Fibroblast of pulmonary artery (primary cell): Measurements from ENCODE around the gene MDH2.

ENCODE experiments used
- DNase-seq: peaks from one replicate; pipeline ENCODE4 v3.0.0-alpha.2; 2010; ENCODE audit warnings: low read depth
- H3K4me3 ChIP-seq: replicated peaks from 2 replicates; pipeline ENCODE4 v1.5.1; 2011; ENCODE audit warnings: low read depth, mild to moderate bottlenecking, control low read depth, low read length, moderate library complexity
- TF ChIP-seq, protein P1 (sequence below): IDR thresholded peaks from 2 replicates; pipeline ENCODE4 v1.5.1; 2011; ENCODE audit warnings: mild to moderate bottlenecking, control low read depth, low read length, inconsistent platforms; ENCODE audit errors: missing control alignments

Gene MDH2

DNA sequence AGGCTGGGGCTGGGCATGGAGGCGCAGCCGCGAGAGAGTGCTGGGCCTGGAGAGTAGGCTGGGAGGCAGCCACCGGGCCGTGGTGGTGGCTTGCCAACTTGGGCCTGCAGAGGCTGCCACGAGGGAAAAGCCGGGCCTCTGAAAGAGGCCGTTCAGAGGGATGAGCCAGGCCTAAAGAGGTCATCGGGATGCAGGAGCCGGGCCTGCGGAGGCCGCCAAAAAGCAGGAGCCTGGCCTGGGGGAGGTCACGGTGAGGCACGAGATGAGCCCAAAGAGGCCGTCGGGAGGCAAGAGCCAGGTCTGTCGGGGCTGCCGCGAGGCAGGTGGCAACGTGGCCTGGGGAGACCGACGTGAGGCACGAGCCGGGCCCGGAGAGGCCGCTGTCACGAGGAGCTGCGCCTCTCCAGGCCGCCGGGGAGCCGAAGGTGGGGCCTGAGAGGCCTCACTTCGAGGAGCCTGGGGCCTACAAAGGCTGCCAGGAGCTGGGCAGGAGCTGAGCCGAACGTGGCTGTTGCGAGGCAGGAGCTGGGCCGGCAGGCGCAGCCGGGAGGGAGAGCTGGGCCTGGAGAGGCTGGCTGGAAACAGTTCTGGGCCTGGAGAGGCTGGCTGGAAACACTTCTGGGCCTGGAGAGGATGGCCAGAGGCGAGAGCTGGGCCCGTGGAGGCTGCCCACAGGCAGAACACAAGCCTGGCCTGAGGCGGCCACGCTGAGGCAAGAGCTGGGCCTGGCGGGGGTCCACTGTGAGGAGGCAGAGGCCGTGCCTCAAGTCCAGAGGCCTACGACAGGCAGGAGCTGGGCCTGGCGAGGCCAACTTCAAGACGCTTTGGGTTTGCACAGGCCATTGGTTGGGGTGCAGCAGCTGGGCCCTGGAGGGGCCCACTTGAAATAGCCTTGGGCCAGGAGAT lies 24.6 kb downstream of the MDH2 start:
- TF ChIP-seq, protein P1, sequence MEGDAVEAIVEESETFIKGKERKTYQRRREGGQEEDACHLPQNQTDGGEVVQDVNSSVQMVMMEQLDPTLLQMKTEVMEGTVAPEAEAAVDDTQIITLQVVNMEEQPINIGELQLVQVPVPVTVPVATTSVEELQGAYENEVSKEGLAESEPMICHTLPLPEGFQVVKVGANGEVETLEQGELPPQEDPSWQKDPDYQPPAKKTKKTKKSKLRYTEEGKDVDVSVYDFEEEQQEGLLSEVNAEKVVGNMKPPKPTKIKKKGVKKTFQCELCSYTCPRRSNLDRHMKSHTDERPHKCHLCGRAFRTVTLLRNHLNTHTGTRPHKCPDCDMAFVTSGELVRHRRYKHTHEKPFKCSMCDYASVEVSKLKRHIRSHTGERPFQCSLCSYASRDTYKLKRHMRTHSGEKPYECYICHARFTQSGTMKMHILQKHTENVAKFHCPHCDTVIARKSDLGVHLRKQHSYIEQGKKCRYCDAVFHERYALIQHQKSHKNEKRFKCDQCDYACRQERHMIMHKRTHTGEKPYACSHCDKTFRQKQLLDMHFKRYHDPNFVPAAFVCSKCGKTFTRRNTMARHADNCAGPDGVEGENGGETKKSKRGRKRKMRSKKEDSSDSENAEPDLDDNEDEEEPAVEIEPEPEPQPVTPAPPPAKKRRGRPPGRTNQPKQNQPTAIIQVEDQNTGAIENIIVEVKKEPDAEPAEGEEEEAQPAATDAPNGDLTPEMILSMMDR, result no peak
- H3K4me3 ChIP-seq, result no peak overlapping the region
- no peak for DNase-seq

- TF ChIP-seq, protein P1, result no peak
- H3K4me3 ChIP-seq, result no peak overlapping the region
- DNase-seq, result no peak
Observed at GRCh38 chr7:76073335-76073990, 25.6 kb downstream of the MDH2 start.

- TF ChIP-seq, protein P1, result no peak
- DNase-seq, result no peak
- H3K4me3 ChIP-seq, result no peak overlapping the region
Observed at GRCh38 chr7:76074306-76074971, 26.5 kb downstream of the MDH2 start.

DNA sequence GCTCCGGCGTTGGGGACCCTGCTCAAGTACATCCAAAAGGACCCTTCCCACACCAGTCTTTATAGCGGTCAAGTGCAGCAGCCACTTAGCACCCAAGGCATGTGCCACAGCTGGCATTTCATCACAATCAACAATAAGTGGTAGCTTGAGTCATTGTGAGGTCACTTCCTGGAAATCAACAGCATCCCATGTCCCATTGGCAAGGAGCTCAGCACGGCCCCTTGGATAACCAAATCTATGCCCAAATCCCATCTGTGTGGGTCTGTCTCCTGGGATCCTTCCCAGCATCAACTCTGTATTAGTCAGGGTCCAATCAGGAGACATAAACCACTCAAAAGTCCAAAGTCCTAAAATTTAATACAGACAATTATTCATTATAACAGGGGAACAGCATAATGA lies 27.1 kb downstream of the MDH2 start:
- peak; percentile 45 for DNase-seq
- TF ChIP-seq, protein P1, result no peak

GRCh38 chr7:76076995-76077394 lies 29.1 kb downstream of the MDH2 start:
- TF ChIP-seq, protein P1, result no peak
- no peak for DNase-seq
- no peak overlapping the region for H3K4me3 ChIP-seq

More for the DNA sequence above, 27.1 kb downstream of the MDH2 start:
- H3K4me3 ChIP-seq, result no peak overlapping the region

GRCh38 chr7:76077435-76077834 lies 29.5 kb downstream of the MDH2 start:
- DNase-seq, result no peak
- H3K4me3 ChIP-seq, result no peak overlapping the region
- TF ChIP-seq, protein P1, result no peak
